Measurements from ENCODE around the gene SOWAHC.
"Not testable (repeated sequence)": the region's sequence is repeated elsewhere in the genome, so short reads cannot be mapped to it uniquely, and the experiment has no call there.

Gene SOWAHC

GRCh38 chr2:109613922-109614714, at the start of gene SOWAHC, which contains the start of gene SEPTIN10:
Gene SOWAHC, plus strand, starts transcription at chr2:109614364. Its CDS starts 126 bp downstream, at chr2:109614490.
Gene SEPTIN10, minus strand, starts transcription at chr2:109613966. Its CDS starts 139 bp downstream, at chr2:109613827.
- DNase-seq, result peak; percentile 83

- no peak for DNase-seq
Observed at GRCh38 chr2:109575373-109575772, 38.8 kb upstream of the SOWAHC start.

- DNase-seq, result not testable (repeated sequence)
Observed at GRCh38 chr2:109577630-109578029, 36.5 kb upstream of the SOWAHC start.

DNA sequence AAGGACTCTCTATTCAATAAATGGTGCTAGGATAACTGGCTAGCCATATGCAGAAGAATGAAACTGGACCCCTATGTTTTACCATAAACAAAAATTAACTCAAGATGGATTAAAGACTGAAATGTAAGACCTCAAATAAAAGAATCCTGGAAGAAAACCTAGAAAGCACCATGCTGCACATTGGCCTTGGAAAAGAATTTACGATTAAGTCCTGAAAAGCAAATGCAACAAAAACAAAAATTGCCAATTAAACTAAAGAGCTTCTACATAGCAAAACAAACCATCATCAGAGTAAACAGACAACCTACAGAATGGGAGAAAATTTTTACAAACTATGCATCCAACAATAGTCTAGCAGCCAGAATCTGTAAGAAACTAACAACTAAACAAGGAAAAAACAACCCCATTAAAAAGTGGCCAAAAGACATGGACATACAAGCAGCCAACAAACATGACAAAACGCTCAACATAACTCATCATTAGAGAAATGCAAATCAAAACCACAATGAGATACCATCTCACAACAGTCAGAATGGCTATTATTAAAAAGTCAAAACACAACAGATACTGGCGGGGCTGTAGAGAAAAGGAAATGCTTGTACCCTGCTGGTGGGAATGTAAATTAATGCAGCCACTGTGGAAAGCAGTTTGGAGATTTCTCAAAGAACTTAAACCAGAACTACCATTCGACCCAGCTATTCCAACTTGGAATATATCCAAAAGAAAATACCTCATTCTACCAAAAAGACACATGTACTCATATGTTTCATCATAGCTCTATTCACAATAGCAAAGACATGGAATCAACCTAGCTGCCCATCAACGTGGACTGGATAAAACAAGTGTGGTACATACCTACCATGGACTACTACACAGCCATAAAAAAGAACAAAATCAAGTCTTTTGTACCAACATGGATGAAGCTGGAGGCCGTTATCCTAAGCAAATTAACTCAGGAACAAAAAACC, 31.0 kb upstream of the SOWAHC start:
- no peak for DNase-seq

GRCh38 chr2:109586687-109587086, 27.5 kb upstream of the SOWAHC start:
- DNase-seq, result no peak

- no peak for DNase-seq
Observed at GRCh38 chr2:109591206-109591605, 23.0 kb upstream of the SOWAHC start.

DNA sequence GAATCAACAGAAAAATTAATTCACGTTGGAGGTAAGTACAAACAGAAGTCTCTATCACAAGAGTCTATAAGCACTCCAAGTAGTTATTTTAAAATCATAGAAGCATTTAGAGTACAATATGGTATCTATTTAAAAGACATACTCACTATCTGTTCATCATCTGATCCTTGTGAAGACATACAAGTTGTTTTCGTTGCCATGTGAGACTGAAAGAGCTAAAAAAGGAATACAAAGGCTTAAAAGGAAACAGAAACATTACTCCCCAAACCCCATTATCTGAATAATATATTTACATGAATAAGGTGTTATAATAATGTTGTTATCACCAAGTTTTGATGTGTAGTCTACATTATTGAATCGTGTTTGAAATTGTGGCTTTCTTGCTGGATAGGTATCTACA, 21.3 kb upstream of the SOWAHC start:
- no peak for DNase-seq

GRCh38 chr2:109594246-109594885, 19.8 kb upstream of the SOWAHC start:
- DNase-seq, result no peak

GRCh38 chr2:109595644-109596043, 18.5 kb upstream of the SOWAHC start:
- DNase-seq, result no peak

GRCh38 chr2:109597283-109597682, 16.9 kb upstream of the SOWAHC start:
- DNase-seq, result no peak

GRCh38 chr2:109601783-109602182, 12.4 kb upstream of the SOWAHC start:
- DNase-seq, result no peak

GRCh38 chr2:109602617-109603188, 11.5 kb upstream of the SOWAHC start:
- no peak for DNase-seq

- no peak for DNase-seq
Observed at GRCh38 chr2:109604597-109604996, 9.6 kb upstream of the SOWAHC start.

GRCh38 chr2:109607766-109608165, 6.4 kb upstream of the SOWAHC start:
- no peak for DNase-seq

DNA sequence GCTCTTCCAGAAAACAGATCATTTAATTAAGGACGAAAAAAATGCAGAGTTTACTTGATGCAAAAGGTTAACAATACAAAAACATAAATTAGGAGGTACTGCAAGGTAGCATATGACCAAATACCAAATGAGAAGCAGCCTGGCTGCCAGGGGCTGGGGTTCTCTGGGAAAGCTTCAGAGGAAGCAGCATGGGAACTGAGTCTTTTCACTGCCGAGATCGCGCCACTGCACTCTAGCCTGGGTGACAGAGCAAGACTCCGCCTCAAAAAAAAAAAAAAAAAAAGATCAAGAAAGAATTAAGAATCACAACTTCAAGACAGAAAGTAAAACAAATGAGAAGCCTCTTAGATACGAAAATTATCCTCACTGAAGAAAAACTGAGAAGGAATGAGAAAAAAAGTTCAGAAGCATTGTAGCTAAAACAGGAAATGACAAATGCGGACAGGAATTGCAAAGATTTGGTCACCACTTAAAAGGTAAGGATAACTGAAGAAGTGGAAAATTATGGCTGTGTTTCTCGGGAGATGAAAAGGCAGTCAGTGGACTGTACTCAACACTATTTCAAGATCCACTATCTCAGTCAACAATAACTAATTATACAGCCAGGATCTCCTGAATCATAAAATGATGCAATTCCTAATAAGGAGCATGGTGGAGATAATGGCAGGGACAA, 4.7 kb upstream of the SOWAHC start:
- DNase-seq, result no peak

DNA sequence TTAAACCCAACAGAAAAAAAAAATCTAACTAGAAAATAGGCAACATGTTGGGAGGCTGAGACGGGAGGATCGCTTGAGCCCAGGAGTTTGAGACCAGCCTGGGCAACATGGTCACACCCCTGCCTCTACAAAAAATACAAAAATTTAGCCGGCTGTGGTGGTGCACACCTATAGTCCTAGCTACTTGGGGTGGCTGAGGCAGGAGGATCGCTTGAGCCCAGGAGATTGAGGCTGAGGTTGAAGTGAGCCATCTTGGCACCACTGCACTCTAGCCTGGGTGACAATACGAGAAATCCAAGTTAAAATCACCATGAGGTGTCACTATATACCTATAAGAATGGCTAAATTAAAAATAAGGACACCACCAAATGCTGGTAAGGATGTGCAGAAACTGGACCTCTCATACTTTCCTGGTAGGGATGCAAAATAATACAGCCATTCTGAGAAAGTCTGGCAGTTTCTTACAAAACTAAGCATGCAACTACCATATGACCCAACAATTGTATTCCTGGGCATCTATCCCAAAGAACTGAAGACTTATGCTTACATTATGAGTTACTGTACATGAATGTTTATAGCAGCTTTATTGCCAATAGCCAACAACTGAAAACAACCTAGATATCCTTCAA, 2.6 kb upstream of the SOWAHC start:
- DNase-seq, result peak; percentile 11

DNA sequence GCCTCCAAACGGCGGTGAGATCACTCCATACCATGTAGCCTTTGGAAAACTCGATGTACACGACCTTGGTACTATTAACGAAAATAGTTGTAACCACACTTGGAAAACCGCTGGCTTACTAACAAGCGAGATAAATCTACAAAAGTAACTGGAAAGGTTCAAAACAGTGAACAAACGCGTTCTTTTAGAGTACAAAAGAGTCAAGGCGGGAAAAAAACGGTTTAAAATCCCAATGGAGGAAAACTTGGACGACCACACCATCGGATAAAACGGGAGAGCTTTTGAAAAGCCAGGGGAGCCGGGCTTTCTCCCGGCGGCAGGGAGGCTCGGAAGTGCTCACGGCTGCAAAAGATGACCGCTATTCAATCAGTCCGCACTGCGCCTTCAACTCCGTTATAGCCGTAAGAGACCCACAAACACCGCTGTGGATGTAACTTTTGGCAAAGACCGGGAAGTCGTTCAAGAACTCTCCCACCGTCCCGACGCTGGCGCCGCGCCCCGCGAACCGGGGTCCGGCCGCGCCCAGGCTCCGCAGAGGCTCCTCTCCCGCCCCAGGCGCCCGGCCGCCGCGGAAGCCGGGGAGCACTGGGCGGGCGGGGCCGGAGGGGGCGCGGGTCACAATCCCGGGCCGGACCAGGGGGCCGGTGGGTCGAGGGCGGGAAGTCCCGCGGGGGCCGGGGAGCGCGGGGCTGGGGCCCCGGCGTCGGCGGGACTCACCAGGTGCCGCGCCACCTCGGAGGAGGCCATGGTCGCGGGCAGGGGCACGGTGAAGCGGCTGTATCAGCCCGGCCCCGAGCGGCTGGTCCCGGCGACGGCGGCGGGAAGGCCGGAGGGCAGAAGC, 863 bp upstream of the SOWAHC start:
- peak; percentile 21 for DNase-seq

GRCh38 chr2:109614715-109615636, 812 bp downstream of the SOWAHC start:
- DNase-seq, result no peak

DNA sequence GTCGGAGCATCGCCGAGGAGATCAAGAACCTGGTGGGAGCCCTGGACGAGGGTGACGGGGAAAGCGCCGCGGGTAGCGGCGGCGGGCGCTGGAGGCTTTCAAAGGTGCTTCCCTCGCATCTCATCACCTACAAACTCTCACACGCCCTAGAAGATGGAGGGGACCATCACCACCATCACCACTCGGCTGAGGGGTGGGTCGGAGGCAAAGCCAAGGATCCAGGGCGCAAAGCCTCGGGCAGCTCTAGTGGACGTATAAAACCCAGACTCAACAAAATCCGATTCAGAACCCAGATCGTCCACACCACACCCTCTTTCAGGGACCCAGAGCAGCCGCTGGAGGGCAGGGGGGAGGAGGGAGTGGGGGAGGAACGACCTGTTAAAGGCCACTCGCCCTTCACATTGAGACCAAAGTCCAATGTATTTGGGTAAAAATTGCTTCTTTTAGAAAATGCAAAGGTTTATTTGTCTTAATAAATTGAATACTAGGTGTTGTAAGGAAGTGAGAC, 1.5 kb downstream of the SOWAHC start:
- no peak for DNase-seq

Data from hematopoietic multipotent progenitor cell treated with erythropoietin and hydrocortisone succinate and interleukin-3 and kit ligand, for 6 days (in vitro differentiated cells).